DND-41 (cell line): Measurements from ENCODE around the gene HAX1.
"Not testable (repeated sequence)": the region's sequence is repeated elsewhere in the genome, so short reads cannot be mapped to it uniquely, and the experiment has no call there.

Source experiments
- ATAC-seq: fragments of 200-7000 bp; cut with Tn5 transposase; 3 replicates; pipeline ENCODE4 v1.9.1; 2021; ENCODE audit warnings: low read depth; ENCODE audit not compliant: insufficient read depth
- DNase-seq: peaks from one replicate; pipeline ENCODE4 v3.0.0-alpha.2; 2020
- H2AFZ ChIP-seq: 2 replicates; pipeline ENCODE4 v1.6.0; 2012; ENCODE audit warnings: low read depth, low read length
- H3K27ac ChIP-seq: 2 replicates; pipeline ENCODE4 v1.5.1; 2012; ENCODE audit warnings: low read length, inconsistent platforms
- H3K27me3 ChIP-seq: fragments of 200-600 bp; sonication (generic); 2 replicates; pipeline ENCODE4 v1.6.0; 2012; ENCODE audit warnings: low read length, mild to moderate bottlenecking, inconsistent platforms; ENCODE audit not compliant: insufficient read depth, poor library complexity
- H3K36me3 ChIP-seq: 2 replicates; pipeline ENCODE4 v1.5.1; 2012; ENCODE audit warnings: low read length, inconsistent platforms; ENCODE audit not compliant: insufficient read depth
- H3K4me1 ChIP-seq: 2 replicates; pipeline ENCODE4 v1.5.1; 2012; ENCODE audit warnings: mild to moderate bottlenecking, low read length; ENCODE audit not compliant: insufficient read depth
- H3K4me2 ChIP-seq: 2 replicates; pipeline ENCODE4 v1.6.0; 2012; ENCODE audit warnings: mild to moderate bottlenecking, moderate library complexity, low read length, inconsistent platforms; ENCODE audit not compliant: insufficient read depth
- H3K4me3 ChIP-seq, 2 experiments: fragments of 200-600 bp in 1 of 2; shearing (Covaris generic) in 1 of 2; 2 replicates each; pipeline ENCODE4 v1.5.1; 2012 to 2016; ENCODE audit warnings: inconsistent platforms in 2 of 2, low read length in 2 of 2, mild to moderate bottlenecking in 2 of 2, low read depth in 1 of 2, moderate library complexity in 1 of 2
- H3K79me2 ChIP-seq: 2 replicates; pipeline ENCODE4 v1.6.0; 2012; ENCODE audit warnings: low read length, inconsistent platforms; ENCODE audit not compliant: insufficient read depth
- H3K9ac ChIP-seq: 2 replicates; pipeline ENCODE4 v1.6.0; 2012; ENCODE audit warnings: low read depth, mild to moderate bottlenecking, inconsistent platforms, low read length, moderate library complexity
- H3K9me3 ChIP-seq: 2 replicates; pipeline ENCODE4 v1.5.1; 2012; ENCODE audit warnings: low read length, moderate library complexity, mild to moderate bottlenecking, inconsistent platforms; ENCODE audit not compliant: insufficient read depth, severe bottlenecking
- H4K20me1 ChIP-seq: 2 replicates; pipeline ENCODE4 v1.6.0; 2012; ENCODE audit warnings: low read length; ENCODE audit not compliant: insufficient read depth
- EZH2 ChIP-seq: IDR thresholded peaks from 3 replicates; pipeline ENCODE4 v1.6.1; 2012; ENCODE audit warnings: borderline replicate concordance, low read depth, mild to moderate bottlenecking, moderate library complexity, low read length, inconsistent platforms; ENCODE audit not compliant: severe bottlenecking
- TF ChIP-seq, protein P1 (sequence below): IDR thresholded peaks from 2 replicates; pipeline ENCODE4 v1.5.1; 2012; ENCODE audit warnings: borderline replicate concordance, low read length, moderate library complexity, mild to moderate bottlenecking; ENCODE audit not compliant: poor library complexity, severe bottlenecking; ENCODE audit errors: extremely low read depth

Gene HAX1

DNA sequence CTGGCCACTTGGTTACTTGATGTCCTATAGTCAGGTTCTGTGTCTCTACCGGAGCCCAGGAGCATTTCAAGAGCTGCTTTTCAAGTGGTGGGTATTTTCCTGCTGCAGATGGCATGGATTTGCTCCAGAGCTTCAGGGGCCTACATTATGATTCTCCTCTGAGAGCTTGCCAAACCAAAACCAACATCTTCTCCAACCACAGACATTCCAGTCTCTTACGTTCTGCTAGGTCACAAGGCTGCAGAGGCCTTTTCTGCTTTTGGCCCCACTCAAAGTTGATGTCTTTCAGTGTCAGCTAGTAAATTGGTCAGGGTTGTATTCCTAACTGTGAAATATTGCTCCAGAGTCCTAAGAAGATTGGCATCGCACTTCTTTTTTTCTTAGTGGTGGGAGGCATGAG lies 33.7 kb downstream of the HAX1 start:
- no peak for ATAC-seq
- no peaks in the 10 kb centered on the region for H3K36me3 ChIP-seq
- no peak overlapping the region for H3K27ac ChIP-seq
- no peak overlapping the region for H3K9ac ChIP-seq
- H3K4me3 ChIP-seq: no peak overlapping the region
- no peaks in the 10 kb centered on the region for H4K20me1 ChIP-seq
- H3K4me2 ChIP-seq: no peak overlapping the region
- H3K4me1 ChIP-seq: no peaks in the 10 kb centered on the region
- H3K27me3 ChIP-seq: no peaks in the 10 kb centered on the region
- no peak for DNase-seq
- H3K79me2 ChIP-seq: no peaks in the 10 kb centered on the region
- TF ChIP-seq, protein P1, sequence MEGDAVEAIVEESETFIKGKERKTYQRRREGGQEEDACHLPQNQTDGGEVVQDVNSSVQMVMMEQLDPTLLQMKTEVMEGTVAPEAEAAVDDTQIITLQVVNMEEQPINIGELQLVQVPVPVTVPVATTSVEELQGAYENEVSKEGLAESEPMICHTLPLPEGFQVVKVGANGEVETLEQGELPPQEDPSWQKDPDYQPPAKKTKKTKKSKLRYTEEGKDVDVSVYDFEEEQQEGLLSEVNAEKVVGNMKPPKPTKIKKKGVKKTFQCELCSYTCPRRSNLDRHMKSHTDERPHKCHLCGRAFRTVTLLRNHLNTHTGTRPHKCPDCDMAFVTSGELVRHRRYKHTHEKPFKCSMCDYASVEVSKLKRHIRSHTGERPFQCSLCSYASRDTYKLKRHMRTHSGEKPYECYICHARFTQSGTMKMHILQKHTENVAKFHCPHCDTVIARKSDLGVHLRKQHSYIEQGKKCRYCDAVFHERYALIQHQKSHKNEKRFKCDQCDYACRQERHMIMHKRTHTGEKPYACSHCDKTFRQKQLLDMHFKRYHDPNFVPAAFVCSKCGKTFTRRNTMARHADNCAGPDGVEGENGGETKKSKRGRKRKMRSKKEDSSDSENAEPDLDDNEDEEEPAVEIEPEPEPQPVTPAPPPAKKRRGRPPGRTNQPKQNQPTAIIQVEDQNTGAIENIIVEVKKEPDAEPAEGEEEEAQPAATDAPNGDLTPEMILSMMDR: no peak
- no peak for TF ChIP-seq EZH2
- no peaks in the 10 kb centered on the region for H3K9me3 ChIP-seq
- no peak overlapping the region for H2AFZ ChIP-seq

DNA sequence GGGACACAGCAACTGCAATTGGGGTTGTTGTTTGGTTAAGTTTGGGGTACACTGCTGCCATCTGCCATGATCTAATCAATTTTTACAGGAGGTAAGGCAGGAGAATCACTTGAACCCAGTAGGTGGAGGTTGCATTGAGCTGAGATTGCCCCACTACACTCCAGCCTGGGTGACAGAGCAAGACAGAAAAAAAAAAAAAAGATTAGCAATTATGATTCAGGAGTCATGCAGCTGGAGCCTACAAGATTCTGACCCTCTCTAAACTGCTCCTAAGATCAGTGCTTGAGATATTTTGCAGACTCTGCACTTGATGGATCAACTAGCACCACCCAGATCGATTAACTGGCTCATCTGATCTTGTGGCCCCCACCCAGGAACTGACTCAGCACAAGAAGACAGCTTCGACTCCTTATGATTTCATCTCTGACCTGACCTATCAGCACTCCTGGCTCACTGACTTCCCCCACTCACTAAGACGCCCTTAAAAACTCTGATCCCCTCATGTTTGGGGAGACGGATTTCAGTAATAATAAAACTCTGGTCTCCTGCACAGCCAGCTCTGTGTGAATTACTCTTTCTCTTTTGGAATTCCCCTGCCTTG lies 35.3 kb downstream of the HAX1 start:
- not testable (repeated sequence) for H4K20me1 ChIP-seq, H3K27me3 ChIP-seq, ATAC-seq, H3K27ac ChIP-seq, H2AFZ ChIP-seq, H3K4me3 ChIP-seq, H3K4me1 ChIP-seq, H3K36me3 ChIP-seq, H3K9me3 ChIP-seq, H3K9ac ChIP-seq, H3K79me2 ChIP-seq, DNase-seq, H3K4me2 ChIP-seq

DNA sequence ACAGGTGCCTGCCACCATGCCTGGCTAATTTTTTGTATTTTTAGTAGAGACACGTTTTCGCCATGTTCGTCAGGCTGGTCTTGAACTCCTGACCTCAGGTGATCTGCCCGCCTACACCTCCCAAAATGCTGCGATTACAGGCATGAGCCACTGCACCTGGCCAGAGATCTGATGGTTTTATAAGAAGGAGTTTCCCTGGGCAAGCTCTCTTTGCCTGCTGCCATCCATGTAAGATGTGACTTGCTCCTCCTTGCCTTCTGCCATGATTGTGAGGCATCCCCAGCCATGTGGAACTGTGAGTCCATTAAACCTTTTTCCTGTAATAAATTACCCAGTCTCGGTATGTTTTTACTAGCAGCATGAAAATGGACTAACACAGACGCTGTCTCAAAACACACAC lies 36.7 kb downstream of the HAX1 start:
- H3K4me1 ChIP-seq, H3K36me3 ChIP-seq, H3K79me2 ChIP-seq, H2AFZ ChIP-seq, H3K27me3 ChIP-seq, H3K4me2 ChIP-seq, DNase-seq, H4K20me1 ChIP-seq, H3K9me3 ChIP-seq, H3K9ac ChIP-seq, ATAC-seq, H3K4me3 ChIP-seq, H3K27ac ChIP-seq: not testable (repeated sequence)

DNA sequence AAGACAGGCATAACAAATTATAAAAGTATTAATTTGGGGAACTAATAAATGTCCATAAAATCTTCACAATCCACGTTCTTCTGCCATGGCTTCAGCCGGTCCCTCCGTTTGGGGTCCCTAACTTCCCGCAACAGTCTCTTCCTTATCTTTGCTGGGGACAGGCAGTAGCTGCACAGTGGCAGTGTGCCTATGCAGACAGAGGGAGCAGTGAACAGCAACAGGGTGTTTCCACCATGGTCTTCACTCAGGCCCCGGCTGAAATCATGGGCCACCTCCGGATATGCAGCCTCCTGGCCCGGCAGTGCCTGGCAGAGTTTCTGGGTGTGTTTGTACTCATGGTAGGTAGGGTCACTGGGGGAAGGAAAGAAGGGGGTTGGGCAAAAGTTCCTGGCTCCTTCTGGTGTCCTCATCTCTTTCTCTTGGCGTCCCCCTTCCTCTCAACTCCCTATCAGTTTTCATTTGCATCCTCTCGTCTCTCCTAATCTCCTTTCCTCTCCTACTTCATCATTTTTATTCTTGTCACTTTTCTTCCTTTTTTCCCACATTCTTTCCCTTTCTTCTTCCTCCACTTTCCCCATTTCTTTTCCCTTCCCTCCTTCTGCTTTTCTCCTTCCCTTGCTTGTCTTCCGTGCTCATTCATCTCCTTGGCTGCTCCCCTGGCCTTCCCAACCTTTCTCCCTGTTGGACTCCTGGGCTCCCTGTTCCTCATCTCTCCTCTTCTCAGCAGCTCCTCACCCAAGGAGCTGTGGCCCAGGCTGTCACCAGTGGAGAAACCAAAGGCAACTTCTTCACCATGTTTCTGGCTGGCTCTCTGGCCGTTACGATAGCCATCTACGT lies 40.0 kb downstream of the HAX1 start:
- peaks cover 11% of the 10 kb centered on the region for H3K9me3 ChIP-seq
- H3K36me3 ChIP-seq, ATAC-seq, H4K20me1 ChIP-seq, H3K27ac ChIP-seq, H3K4me2 ChIP-seq, H3K4me3 ChIP-seq, H3K27me3 ChIP-seq, H3K79me2 ChIP-seq, DNase-seq, H2AFZ ChIP-seq, H3K4me1 ChIP-seq, H3K9ac ChIP-seq: not testable (repeated sequence)

DNA sequence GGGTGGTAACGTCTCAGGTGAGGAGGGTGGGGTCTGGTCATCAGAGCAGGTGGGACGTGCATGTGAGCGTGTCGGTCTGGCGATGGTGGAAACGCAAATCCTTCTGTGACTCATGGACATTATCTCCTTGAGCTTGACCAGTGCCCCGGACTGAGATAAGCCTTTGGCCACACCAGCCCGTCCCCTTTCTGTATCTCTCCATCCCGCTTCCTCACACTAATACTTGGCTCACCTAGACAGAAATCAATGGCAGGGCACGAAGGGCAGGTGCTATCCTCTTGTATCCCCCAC lies 40.6 kb downstream of the HAX1 start:
- Histone ChIP-seq H2AFZ (no peak overlapping the region), H3K27me3 (no peaks in the 10 kb centered on the region)
- TF ChIP-seq, protein P1: no peak
- no peak for TF ChIP-seq EZH2

DNA sequence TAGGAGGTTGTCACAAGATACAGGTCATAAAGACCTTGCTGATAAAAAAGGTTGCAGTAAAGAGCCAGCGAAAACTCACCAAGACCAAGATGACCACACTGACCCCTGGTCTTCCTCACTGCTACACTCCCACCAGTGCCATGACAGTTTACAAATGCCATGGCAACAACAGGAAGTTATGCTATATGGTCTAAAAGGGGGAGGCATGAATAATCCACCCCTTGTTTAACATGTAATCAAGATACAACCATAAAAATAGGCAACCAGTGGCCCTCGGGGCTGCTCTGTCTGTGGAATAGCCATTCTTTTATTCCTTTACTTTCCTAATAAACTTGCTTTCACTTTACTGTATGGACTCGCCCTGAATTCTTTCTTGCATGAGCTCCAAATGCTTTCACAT lies 41.8 kb downstream of the HAX1 start:
- not testable (repeated sequence) for H4K20me1 ChIP-seq, H3K4me3 ChIP-seq, H3K79me2 ChIP-seq, H3K9ac ChIP-seq, H3K4me2 ChIP-seq, DNase-seq, H3K4me1 ChIP-seq, ATAC-seq, H2AFZ ChIP-seq, H3K27me3 ChIP-seq, H3K27ac ChIP-seq, H3K36me3 ChIP-seq
- H3K9me3 ChIP-seq: peaks cover 12% of the 10 kb centered on the region

More for the DNA sequence above, 40.6 kb downstream of the HAX1 start:
- no peaks in the 10 kb centered on the region for H3K36me3 ChIP-seq
- H3K79me2 ChIP-seq: no peaks in the 10 kb centered on the region
- no peak overlapping the region for H3K4me2 ChIP-seq
- no peak overlapping the region for H3K4me3 ChIP-seq
- ATAC-seq (no peak), DNase-seq (no peak)
- H3K27ac ChIP-seq: no peak overlapping the region
- H4K20me1 ChIP-seq: no peaks in the 10 kb centered on the region
- no peak overlapping the region for H3K9ac ChIP-seq
- H3K9me3 ChIP-seq: peaks cover 12% of the 10 kb centered on the region
- no peaks in the 10 kb centered on the region for H3K4me1 ChIP-seq
